Dermis microvascular lymphatic vessel endothelial cell (primary cell): ENCODE results near the gene PHACTR3. TPM values are rescaled to one million over a fixed set of nuclear protein-coding genes. Genes with fewer than 3 reads are reported as not detected.
"Not testable (repeated sequence)": the region's sequence is repeated elsewhere in the genome, so short reads cannot be mapped to it uniquely, and the experiment has no call there.

Experiments
- DNase-seq, 2 donors: peaks; one replicate each; pipeline versions ENCODE4 v3.0.0 to v3.0.0-alpha.2; 2010; ENCODE audit warnings: low read depth in 2 of 2
- total RNA-seq: library from RNA; depleted of rRNA; stranded (reverse); fragments of >200 nt; gene quantifications from 2 replicates; pipeline ENCODE4 v1.2.1, GENCODE V29; 2014

PHACTR3 gene
- total RNA-seq, 1 donor from 2014 or later, result 2.4 TPM

DNA sequence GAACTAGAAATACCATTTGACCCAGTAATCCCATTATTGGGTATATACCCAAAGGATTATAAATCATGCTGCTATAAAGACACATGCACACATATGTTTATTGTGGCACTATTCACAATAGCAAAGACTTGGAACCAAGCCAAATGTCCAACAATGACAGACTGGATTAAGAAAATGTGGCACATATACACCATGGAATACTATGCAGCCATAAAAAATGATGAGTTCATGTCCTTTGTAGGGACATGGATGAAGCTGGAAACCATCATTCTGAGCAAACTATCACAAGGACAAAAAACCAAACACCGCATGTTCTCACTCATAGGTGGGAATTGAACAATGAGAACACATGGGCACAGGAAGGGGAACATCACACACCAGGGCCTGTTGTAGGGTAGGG is 252.2 kb downstream of the PHACTR3 start:
- not testable (repeated sequence) for DNase-seq

DNA sequence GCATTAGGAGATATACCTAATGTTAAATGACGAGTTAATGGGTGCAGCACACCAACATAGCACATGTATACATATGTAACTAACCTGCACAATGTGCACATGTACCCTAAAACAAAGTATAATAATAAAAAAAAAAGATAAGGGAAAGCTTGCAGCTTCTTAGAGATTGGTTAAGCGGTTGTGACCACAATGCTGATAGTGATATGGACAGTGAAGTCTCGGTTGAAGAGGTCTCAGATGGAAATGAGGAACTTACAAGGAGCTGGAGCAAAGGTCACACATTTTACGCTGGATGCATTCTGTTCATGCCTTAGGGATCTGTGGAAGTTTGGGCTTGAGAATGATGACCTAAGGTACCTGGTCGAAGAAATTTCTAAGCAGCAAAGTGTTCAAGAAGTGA is 252.6 kb downstream of the PHACTR3 start:
- not testable (repeated sequence) for DNase-seq

DNA sequence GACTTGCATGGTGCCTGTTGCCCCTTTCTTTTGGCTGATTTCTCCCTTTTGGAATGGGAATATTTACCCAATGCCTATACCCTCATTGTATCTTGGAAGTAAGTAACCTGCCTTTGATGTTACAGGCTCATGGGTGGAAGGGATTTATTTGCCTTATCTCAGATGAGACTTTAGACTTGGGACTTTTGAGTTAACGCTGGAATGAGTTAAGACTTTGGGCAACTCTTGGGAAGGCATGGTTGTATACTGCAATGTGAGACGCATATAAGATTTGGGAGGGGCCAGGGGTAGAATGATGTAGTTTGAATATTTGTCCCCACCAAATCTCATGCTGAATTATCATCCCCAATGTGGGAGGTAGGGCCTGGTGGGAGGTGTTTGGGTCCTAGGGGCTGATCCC is 253.6 kb downstream of the PHACTR3 start:
- no peak for DNase-seq

DNA sequence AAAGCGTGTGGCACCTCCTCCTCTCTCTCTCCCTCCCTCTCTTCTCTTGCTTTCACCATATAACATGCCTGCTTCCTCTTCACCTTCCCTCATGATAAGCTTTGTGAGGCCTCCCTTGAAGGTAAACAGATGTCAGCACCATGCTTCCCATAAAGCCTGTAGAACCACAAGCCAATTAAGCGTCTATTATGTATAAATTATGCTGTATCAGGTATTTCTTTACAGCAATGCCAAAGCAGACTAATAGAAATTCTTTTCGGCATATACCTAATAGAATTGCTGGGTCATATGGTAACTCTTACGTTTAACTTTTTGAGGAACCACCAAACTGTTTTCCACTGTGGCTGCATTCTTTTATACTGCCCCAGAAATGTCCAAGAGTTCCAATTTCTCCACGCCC is 254.1 kb downstream of the PHACTR3 start:
- DNase-seq, result no peak

DNA sequence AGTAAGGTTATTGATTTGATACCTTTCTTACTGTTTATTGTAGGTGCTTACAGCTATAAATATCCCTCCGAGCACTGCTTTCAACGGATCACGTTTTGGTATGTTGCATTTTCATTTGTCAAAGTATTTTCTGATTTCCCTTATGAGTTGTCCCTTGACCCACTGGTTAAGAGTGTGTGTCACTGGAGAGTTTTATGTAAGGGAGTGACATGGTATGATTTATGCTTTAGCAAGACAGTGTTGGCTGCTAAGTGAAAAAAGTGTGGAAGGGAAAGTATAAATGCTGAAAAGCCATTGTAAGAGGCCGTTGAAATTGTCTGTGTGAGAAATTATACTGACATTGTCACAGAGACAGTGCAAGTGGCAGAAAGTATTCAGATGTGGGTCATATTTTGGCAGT is 257.1 kb downstream of the PHACTR3 start:
- no peak for DNase-seq

DNA sequence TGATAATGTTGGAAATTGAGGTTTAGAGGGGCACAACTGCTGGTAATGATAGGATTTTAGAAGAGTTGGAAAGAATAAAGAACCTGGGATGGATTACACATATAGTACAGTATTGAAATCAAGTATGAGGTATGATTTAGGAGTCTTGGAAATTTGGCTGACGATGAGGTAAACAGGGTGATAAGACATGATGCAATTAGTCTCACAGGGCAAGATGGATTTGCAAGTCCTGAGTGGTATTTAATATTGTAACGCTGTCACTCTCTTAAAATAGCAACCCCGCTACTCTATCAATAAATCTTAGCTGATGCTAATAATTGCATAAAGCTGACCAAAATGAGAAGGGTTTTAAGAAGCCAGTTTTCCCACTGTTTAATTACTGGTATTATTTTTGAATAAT is 258.7 kb downstream of the PHACTR3 start:
- DNase-seq, result no peak

DNA sequence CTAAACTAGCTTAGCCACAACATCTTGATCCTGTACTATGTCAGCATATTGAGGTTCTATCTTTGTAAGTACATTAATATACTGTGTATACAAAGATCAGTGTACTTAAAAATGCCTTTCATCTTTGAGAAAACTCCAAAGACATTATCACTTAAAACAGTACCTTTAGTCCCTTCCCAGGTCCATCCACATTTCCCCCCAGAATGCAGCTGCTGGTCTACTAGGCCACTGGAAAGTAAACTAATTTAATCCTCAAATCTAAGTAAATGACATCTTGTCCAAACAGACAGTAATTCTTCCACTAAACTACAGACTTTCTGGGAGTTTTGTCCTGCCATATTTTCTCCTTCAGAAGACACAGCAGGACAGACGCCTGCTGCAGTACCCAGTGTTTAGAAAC is 260.4 kb downstream of the PHACTR3 start:
- DNase-seq, result no peak

DNA sequence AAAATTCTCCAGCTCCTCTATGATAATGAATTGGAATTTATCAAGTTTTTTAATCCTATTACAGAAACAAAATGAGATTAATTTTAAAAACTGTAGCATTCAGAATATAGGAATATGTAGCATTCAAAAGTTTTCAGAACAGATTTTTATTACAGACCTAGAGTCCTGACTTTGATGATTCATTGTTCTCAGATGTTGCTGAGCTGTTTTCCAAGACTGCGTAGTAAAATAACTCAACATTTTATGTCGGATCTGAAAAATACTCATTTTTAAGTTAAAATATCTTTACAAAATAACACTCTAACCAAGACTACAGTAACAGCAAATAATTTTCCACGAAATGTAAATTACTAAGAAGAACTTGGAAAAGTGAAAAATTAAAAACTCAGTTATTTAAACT is 262.0 kb downstream of the PHACTR3 start:
- no peak for DNase-seq

DNA sequence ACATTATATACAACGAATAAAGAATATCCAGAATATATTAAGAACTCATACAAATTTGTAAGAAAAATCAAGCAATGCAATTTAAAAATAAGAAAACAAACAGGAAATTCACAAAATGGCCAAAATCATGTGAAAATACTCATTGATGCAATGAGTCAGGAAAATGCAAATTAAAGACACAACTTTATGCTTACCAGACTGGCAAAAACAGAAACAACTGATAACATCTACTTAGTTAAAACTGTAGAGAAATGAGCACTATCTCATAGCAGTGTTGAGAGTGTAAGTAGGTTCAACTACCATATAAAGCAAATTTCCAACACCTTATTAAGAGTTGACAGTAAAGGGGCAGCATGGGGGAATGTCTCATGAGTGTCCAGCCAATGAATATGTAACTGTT is 266.8 kb downstream of the PHACTR3 start:
- DNase-seq, result no peak

DNA sequence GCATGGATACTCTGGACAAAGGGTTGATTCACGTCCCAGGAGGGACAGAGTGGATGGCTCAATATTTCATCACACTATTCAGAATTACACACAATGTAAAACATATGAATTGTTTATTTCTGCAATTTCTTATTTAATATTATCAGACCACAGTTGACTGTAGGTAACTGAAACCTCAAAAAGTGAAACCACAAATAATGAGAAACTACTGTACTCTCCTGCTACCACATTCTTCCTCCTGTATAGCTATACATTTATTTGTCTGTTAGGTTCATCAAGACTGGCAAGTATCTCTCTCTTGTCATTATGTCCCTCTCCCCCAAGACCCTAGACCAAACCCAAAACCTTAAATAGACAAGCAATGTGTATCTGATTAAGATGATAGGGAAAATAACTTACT is 269.1 kb downstream of the PHACTR3 start:
- no peak for DNase-seq

DNA sequence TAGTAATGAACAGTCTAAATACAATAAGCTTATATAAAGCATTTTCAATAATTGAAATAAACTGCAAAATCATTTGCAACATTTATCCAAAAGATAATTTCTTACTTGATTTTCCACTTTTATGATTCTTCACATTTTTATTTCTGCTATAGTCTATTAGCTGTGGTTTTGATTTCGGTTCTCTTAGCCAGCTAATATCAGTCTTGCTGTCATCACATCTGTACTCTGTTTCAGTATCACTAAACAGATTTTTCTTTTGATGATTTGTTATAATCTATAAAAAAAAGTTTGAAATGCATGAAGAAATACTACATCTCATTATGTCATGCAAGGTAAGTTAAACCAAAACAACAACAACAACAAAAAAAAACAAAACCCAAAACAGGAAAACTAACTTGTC is 275.9 kb downstream of the PHACTR3 start:
- DNase-seq, result no peak

DNA sequence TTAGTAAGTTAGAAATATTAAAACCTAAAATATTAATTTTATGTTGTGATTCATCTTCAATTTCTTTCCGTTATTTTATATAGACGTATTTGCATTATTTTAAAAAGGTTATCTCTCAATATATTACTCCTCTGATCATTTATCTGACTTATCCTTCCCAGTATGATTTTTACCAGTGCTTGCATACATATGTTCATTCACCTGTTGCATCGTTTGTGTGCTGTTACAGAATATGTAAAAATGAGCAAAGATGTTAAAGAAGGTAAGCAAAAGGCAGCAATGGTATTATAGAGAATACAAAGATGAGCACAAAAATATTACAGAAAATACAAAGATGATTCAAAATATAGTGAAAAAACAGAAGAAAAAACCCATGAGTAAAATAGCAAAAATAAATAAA is 280.2 kb downstream of the PHACTR3 start:
- DNase-seq, result no peak

DNA sequence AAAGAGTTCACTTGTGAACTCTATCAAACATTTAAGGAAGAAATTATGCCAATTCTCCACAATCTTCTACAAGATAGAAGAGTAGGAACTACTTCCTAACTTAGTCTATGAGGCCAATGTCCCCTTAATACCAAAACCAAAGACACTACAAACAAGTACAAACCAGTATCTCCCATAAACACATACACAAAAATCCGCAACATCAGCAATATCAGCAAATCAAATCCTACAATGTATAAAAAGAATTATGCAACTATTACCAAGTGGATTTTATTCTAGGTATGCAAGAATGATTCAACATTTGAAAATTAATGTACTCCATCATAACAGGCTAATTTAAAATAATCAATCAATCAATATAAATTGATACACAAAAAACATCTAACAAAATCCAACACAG is 283.7 kb downstream of the PHACTR3 start:
- no peak for DNase-seq

DNA sequence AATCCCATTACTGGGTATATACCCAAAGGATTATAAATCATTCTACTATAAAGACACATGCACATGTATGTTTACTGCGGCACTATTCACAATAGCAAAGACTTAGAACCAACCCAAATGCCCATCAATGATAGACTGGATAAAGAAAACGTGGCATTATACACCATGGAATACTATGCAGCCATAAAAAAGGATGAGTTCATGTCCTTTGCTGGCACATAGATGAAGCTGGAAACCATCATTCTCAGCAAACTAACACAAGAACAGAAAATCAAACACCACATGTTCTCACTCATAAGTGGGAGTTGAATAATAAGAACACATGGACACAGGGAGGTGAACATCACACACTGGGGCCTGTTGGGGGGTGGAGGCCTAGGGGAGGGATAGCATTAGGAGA is 285.7 kb downstream of the PHACTR3 start:
- DNase-seq, result not testable (repeated sequence)

DNA sequence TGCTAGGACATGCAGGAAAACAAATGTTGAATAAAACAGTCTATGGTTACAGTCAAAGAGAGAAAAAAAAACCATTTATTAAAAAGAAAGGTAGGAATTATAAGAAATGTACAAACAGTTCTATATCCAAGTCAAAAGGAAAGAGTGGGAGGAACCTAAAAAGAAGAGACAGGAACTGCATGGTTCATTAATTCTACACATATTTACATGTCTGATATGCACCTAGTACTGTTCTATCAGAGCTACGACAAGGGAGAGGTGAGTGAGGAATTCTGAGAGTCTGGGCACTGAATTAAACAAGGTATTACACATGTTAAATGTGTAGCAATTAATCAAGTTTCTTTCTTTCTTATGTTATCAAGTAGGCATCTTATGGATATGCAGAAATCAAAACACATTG is 287.2 kb downstream of the PHACTR3 start:
- no peak for DNase-seq

DNA sequence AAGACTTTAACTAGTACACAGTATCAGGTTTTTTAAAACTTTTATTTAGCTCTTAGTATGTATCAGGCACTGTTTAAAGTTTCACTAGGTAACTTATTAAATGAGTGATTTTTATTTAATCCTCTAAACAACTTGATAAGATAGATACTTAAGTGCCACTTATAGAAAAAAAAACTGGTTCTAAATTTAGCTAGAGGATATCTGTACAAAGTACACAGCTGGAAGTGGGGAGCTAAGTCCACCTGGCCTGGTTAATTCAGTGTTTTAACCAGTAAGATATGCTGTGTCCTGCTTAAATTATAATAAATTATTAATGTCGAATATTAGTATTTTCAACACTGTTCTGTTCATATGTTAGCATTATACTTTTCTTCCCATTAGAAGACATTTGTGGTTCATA is 291.6 kb downstream of the PHACTR3 start:
- no peak for DNase-seq
